GM12892 (cell line): ENCODE data around the gene ZNF462.

Experiments used
- POLR2A ChIP-seq: IDR thresholded peaks from 2 replicates; pipeline ENCODE4 v1.6.1; 2011; ENCODE audit warnings: low read depth, low read length, control low read depth
- POLR2AphosphoS5 ChIP-seq: IDR thresholded peaks from 2 replicates; pipeline ENCODE4 v1.6.1; 2011; ENCODE audit warnings: low read depth, low read length, control low read depth
- TAF1 ChIP-seq: IDR thresholded peaks from 2 replicates; pipeline ENCODE4 v1.6.1; 2011; ENCODE audit warnings: low read depth, mild to moderate bottlenecking, control low read depth, low read length, borderline replicate concordance

DNA sequence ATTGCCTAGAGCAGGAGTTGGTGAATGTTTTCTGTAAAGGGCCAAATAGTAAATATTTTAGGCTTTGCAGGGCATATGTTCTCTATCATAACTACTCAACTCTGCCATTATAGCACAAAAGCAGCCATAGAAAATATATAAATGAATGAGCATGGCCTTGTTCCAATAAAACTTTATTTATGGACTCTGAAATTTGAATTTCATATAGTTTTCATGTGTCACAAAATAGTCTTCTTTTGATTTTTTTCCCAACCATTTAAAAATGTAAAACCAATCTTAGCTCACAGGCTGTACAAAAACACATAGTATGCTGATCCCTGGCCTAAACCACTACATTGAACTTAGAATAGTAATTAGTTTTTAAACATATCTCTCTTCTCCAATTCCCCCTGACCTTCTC lies 179.6 kb downstream of the ZNF462 start:
- TF ChIP-seq TAF1: no peak
- no peak for TF ChIP-seq POLR2AphosphoS5
- TF ChIP-seq POLR2A: no peak
